ENCODE measurements around the gene BARX2. TPM values are rescaled to one million over a fixed set of nuclear protein-coding genes. Genes with fewer than 3 reads are reported as not detected.

Gene BARX2
- total and polyA plus RNA-seq, 2 of the 4 experiments (the other 2 are of a cell fraction) = not detected

GRCh38 chr11:129395883-129396282 is 20.2 kb downstream of the BARX2 start:
- no peak overlapping the region for H2AK5ac ChIP-seq (ENCODE audit: low read depth, low read length)
- ChIA-PET CTCF (no interaction called here), POLR2A (ENCODE audit: unreplicated experiment) (no interaction called here)
- 83% methylated on average over 1 of the region's 7 CpGs; no CpG with 5 or more reads in 1 of the 2 experiments for WGBS, 2 experiments (ENCODE audit: extremely low coverage in 2 of 2, insufficient read length in 1 of 2)
- peaks cover 2% of the 10 kb centered on the region; the same call in 1 of the 2 replicates for H3K27me3 ChIP-seq (ENCODE audit: control insufficient read depth, insufficient read depth, low read length)
- no peaks in the 10 kb centered on the region for H3K4me1 ChIP-seq (ENCODE audit: control insufficient read depth, insufficient read depth, low read length)
- H4K20me1 ChIP-seq (ENCODE audit: insufficient read depth, low read length) = no peaks in the 10 kb centered on the region
- no peak for ATAC-seq (ENCODE audit: low read depth)
- no peak overlapping the region for H3K4me2 ChIP-seq (ENCODE audit: low read depth, low read length)
- no peak overlapping the region for H4K5ac ChIP-seq (ENCODE audit: low read depth, low read length)
- H3K4ac ChIP-seq (ENCODE audit: low read depth, low read length) = no peak overlapping the region
- dilution Hi-C loops (cut with HindIII; ENCODE audit: low sequenced_read_pairs, unreplicated experiment) (no loop called here), in situ Hi-C loops (cut with MboI; ENCODE audit: low sequenced_read_pairs) (no loop called here), intact Hi-C loops (cut with micrococcal nuclease) (loop anchor here (10.0 kb wide), 1 partner anchor 289 kb away; no protein-coding TSS in a partner anchor)
- H3K23ac ChIP-seq (ENCODE audit: low read depth, low read length) = no peak overlapping the region
- H3K9me3 ChIP-seq (ENCODE audit: control insufficient read depth, insufficient read depth, low read length) = no peaks in the 10 kb centered on the region
- no peak overlapping the region for H3K9ac ChIP-seq (ENCODE audit: low read depth, low read length)
- H2AK9ac ChIP-seq (replicated peaks; ENCODE audit: low read depth, low read length, poor library complexity) = no peak overlapping the region
- H2BK15ac ChIP-seq (ENCODE audit: low read depth, low read length) = no peak overlapping the region
- DNase-seq = no peak
- H3K27ac ChIP-seq (ENCODE audit: insufficient read depth, low read length) = no peak overlapping the region
- H4K91ac ChIP-seq (ENCODE audit: insufficient read depth, low read depth, low read length) = no peak overlapping the region
- no peak overlapping the region for H3K14ac ChIP-seq (replicated peaks; ENCODE audit: low read depth, low read length)
- no peak overlapping the region for H3K4me3 ChIP-seq (ENCODE audit: insufficient read depth, low read depth, low read length)
- no peaks in the 10 kb centered on the region for H3K9me1 ChIP-seq (ENCODE audit: insufficient read depth, low read length)
- H2BK20ac ChIP-seq (ENCODE audit: low read depth, low read length) = no peak overlapping the region
- H2AFZ ChIP-seq (replicated peaks; ENCODE audit: low read length, poor library complexity) = no peak overlapping the region
- no TSS peak for BruUV-seq (replicated peaks)
- TF ChIP-seq BHLHE40 (IDR thresholded peaks at IDR 0.05; ENCODE audit: low read depth, low read length) (no peak), POLR2A (IDR thresholded peaks at IDR 0.05; ENCODE audit: low read depth, low read length) (no peak), MAZ (IDR thresholded peaks at IDR 0.05; ENCODE audit: borderline replicate concordance, low read depth, low read length) (no peak), RCOR1 (IDR thresholded peaks at IDR 0.05; ENCODE audit: insufficient replicate concordance, low read length) (no peak), CHD1 (IDR thresholded peaks at IDR 0.05; ENCODE audit: low read depth, low read length) (no peak), CEBPB (IDR thresholded peaks at IDR 0.05; ENCODE audit: low read depth, low read length) (no peak), FOS (IDR thresholded peaks at IDR 0.05; ENCODE audit: low read depth, low read length) (no peak)
- no peak overlapping the region for H4K8ac ChIP-seq (ENCODE audit: low read depth in 2 of 2, low read length in 2 of 2)
- no peak overlapping the region for H3K18ac ChIP-seq (ENCODE audit: low read depth, low read length)
- no peak overlapping the region for H2BK120ac ChIP-seq (ENCODE audit: low read depth, low read length)
- no peaks in the 10 kb centered on the region for H3K36me3 ChIP-seq (ENCODE audit: control insufficient read depth, insufficient read depth, low read length)
- no peak overlapping the region for H2BK5ac ChIP-seq (ENCODE audit: low read depth, low read length, poor library complexity, severe bottlenecking)
- H3K56ac ChIP-seq (ENCODE audit: extremely low read depth, insufficient read depth, low read length) = no peak overlapping the region
- no peaks in the 10 kb centered on the region for H3K79me1 ChIP-seq (ENCODE audit: low read depth in 1 of 2, low read length in 2 of 2)

All from IMR-90 (cell line).